ENCODE results near the gene CARD11.

Gene CARD11

GRCh38 chr7:3065724-3066143 lies 22.1 kb upstream of the CARD11 start:
- Histone ChIP-seq H3K27me3 (ENCODE audit: insufficient read depth, low read depth) (no peaks in the 10 kb centered on the region), H4K20me1 (ENCODE audit: insufficient read depth) (no peaks in the 10 kb centered on the region), H3K4me1 (ENCODE audit: low read depth, poor library complexity, severe bottlenecking) (no peaks in the 10 kb centered on the region), H3K79me2 (ENCODE audit: insufficient read depth, low read depth) (no peaks in the 10 kb centered on the region), H3K9ac (no peak overlapping the region), H3K4me2 (no peak overlapping the region), H3K4me3 (IDR thresholded peaks at IDR 0.05; ENCODE audit: insufficient read depth, low read depth, low read length) (no peak overlapping the region), H3K27ac (no peak overlapping the region), H3K36me3 (ENCODE audit: insufficient read depth) (no peaks in the 10 kb centered on the region), H2AFZ (ENCODE audit: low read depth) (no peak overlapping the region)
- TF ChIP-seq CTCF (conservative IDR thresholded peaks at IDR 0.05; ENCODE audit: low read depth, low read length), result peak; percentile 68

- Histone ChIP-seq H4K20me1 (ENCODE audit: insufficient read depth) (no peaks in the 10 kb centered on the region), H3K4me2 (no peak overlapping the region), H3K4me1 (ENCODE audit: low read depth, poor library complexity, severe bottlenecking) (no peaks in the 10 kb centered on the region), H3K4me3 (IDR thresholded peaks at IDR 0.05; ENCODE audit: insufficient read depth, low read depth, low read length) (no peak overlapping the region), H3K79me2 (ENCODE audit: insufficient read depth, low read depth) (no peaks in the 10 kb centered on the region), H3K36me3 (ENCODE audit: insufficient read depth) (no peaks in the 10 kb centered on the region), H2AFZ (ENCODE audit: low read depth) (no peak overlapping the region), H3K9ac (no peak overlapping the region), H3K27me3 (ENCODE audit: insufficient read depth, low read depth) (no peaks in the 10 kb centered on the region), H3K27ac (no peak overlapping the region)
- TF ChIP-seq CTCF (conservative IDR thresholded peaks at IDR 0.05; ENCODE audit: low read depth, low read length), result no peak
Measured at GRCh38 chr7:3064067-3064466, 20.4 kb upstream of the CARD11 start.

GRCh38 chr7:3063016-3063753 lies 19.5 kb upstream of the CARD11 start:
- Histone ChIP-seq H2AFZ (ENCODE audit: low read depth) (peak overlapping the region; percentile 17; the same call in 1 of the 2 replicates), H3K4me3 (IDR thresholded peaks at IDR 0.05; ENCODE audit: insufficient read depth, low read depth, low read length) (no peak overlapping the region), H3K27ac (no peak overlapping the region), H3K4me2 (no peak overlapping the region), H3K27me3 (ENCODE audit: insufficient read depth, low read depth) (no peaks in the 10 kb centered on the region), H3K79me2 (ENCODE audit: insufficient read depth, low read depth) (no peaks in the 10 kb centered on the region), H3K9ac (no peak overlapping the region), H4K20me1 (ENCODE audit: insufficient read depth) (no peaks in the 10 kb centered on the region), H3K4me1 (ENCODE audit: low read depth, poor library complexity, severe bottlenecking) (no peaks in the 10 kb centered on the region), H3K36me3 (ENCODE audit: insufficient read depth) (no peaks in the 10 kb centered on the region)
- no peak for TF ChIP-seq CTCF (conservative IDR thresholded peaks at IDR 0.05; ENCODE audit: low read depth, low read length)

- H3K36me3 ChIP-seq (ENCODE audit: insufficient read depth), result no peaks in the 10 kb centered on the region
- H3K79me2 ChIP-seq (ENCODE audit: insufficient read depth, low read depth), result no peaks in the 10 kb centered on the region
- H4K20me1 ChIP-seq (ENCODE audit: insufficient read depth), result no peaks in the 10 kb centered on the region
- H3K27me3 ChIP-seq (ENCODE audit: insufficient read depth, low read depth), result no peaks in the 10 kb centered on the region
- H3K9ac ChIP-seq, result no peak overlapping the region
- H3K4me3 ChIP-seq (IDR thresholded peaks at IDR 0.05; ENCODE audit: insufficient read depth, low read depth, low read length), result no peak overlapping the region
- H3K4me1 ChIP-seq (ENCODE audit: low read depth, poor library complexity, severe bottlenecking), result no peaks in the 10 kb centered on the region
- no peak for TF ChIP-seq CTCF (conservative IDR thresholded peaks at IDR 0.05; ENCODE audit: low read depth, low read length)
- no peak overlapping the region for H3K4me2 ChIP-seq
- no peak overlapping the region for H3K27ac ChIP-seq
- no peak overlapping the region for H2AFZ ChIP-seq (ENCODE audit: low read depth)
Measured at GRCh38 chr7:3057066-3057420, 13.4 kb upstream of the CARD11 start.

All from KMS-11 (cell line).